GM18873 (cell line): ENCODE measurements around the gene ZCCHC14.

Experiments used
- ATAC-seq: cut with Tn5 transposase; IDR thresholded peaks from one replicate; pipeline ENCODE4 v1.9.1; 2021; ENCODE audit warnings: mild to moderate bottlenecking, moderate library complexity, moderate number of reproducible peaks; ENCODE audit not compliant: unreplicated experiment, low FRiP score

The ZCCHC14 gene

GRCh38 chr16:87417528-87417910, 75.3 kb downstream of the ZCCHC14 start:
- ATAC-seq: no peak

DNA sequence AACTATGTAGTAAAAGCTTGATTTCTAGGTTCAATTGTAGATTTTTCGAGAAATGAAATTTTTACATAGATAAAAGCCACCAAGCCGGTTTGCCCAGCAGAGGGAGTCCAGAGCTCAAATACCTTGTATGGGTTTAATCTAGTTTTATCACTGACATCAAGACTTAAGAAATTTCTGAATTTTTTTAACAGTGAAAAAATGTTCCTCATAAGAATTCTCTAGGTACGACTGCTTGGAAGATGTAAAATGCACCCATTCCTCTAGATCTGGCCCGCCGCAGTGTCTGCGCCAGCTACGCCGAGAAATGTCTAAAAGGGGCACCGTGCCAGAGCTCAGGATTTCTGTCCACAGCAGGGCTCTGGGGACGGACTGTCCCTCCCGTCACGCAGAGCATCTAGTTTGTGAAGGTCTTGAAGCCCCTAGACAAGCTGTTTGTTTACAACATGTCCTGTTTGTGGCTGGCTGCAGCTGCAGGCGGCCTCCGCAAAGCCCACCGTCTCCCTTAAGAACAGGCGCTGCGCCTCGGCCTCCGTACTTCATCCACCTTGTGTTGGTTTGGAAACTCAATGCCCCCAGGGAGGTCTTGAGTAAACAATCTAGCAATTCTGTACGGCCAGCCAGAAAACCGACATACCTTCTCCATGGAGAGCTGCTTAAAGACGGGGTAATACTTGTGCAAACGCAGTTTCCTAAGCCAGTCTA, 75.8 kb downstream of the ZCCHC14 start:
- ATAC-seq: no peak

DNA sequence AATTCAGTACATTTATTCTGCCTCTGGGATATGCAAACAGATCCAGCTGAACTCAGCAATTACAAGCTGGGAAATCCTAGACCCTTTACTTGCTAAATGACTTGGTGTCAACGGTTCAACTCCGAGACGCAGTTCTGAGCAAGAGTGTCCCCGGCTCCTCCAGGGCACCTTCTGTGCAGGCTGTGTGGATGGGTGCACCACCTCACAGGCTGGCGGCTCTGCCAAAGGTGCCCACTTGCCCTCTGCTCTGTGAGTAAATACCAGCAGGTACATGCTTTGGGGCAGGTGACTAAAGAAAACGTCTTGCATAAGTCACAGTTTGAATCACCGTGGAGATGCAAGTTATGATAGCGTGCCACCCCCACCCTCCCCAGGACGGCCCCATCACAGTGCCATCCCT, 77.4 kb downstream of the ZCCHC14 start:
- no peak for ATAC-seq

GRCh38 chr16:87414251-87414680, 78.6 kb downstream of the ZCCHC14 start:
- no peak for ATAC-seq

DNA sequence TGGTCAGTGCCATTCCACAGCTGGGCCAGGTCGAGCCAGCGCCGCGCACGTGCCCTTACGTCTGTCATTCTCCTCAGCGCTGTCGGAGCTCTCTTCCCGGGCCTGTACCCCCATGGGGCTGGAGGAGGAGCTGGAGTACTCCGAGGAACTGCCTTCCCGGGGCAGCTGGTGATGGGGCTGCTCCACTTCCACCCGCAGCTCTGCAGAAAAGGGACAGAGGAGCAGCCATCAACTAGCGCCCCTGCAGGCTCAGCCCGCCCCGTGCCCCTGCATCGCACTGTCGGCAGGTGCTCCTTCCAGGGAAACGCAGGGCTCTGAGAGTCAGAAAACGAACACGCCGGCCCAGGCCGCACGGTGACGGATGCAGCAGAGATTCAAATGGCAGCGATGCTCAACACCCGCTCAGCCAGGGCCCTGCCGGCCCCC, 79.8 kb downstream of the ZCCHC14 start:
- no peak for ATAC-seq

DNA sequence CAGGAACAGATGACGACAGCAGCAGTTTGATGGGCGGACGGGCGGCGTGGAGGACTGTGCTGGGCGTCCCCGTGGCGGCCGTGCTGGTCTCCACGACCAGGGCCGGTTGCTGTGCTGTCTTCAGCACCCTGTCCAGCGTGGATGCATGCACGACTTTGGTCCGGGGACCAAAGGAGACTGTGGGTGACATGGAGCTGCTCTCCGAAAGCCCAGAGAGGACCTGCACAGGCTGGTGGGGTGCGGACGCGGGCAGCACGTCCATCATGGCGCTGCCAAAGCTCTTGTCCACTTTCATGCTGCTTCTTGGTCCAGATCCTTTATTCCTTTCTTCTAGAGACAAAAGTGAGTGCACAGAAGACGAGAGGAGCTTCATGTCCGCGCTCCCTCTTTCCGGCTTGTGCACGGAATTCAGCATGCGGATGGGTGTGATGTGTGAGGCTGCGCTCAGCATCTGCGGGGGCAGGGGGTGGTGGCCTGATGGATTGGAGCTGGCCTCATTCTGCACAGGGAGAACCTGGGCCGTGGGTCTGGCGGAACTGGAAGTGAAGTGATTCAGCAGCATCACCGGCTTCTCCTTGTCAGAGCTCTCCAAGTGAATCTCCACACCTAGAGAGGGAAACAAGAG, 80.3 kb downstream of the ZCCHC14 start:
- ATAC-seq: no peak

GRCh38 chr16:87411375-87412271, 81.2 kb downstream of the ZCCHC14 start:
- no peak for ATAC-seq

GRCh38 chr16:87410968-87411367, 81.9 kb downstream of the ZCCHC14 start:
- ATAC-seq: no peak

DNA sequence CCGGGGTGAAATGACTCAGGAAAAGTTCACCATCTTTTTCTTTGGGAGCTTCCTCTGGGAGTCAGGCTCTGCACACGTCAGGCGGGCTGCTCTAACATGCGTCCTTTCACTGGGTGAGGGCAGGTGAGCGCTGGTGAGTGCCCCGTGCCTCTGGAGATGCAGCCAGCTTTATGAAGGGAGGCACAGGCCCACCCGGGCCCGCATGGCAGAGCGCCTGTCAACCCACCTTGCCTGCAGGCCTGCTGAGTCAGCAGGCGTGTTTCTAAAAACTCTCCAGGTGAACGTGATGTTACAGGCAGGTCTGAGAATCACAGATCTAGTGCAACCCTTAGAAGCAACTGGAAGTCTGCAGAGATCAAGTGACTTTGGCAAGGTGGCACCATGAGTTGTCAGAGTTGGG, 82.3 kb downstream of the ZCCHC14 start:
- ATAC-seq: no peak

GRCh38 chr16:87409781-87410180, 83.0 kb downstream of the ZCCHC14 start:
- no peak for ATAC-seq

GRCh38 chr16:87409153-87409552, 83.7 kb downstream of the ZCCHC14 start:
- no peak for ATAC-seq

- ATAC-seq: no peak
Observed at GRCh38 chr16:87407511-87408112, 85.2 kb downstream of the ZCCHC14 start.

DNA sequence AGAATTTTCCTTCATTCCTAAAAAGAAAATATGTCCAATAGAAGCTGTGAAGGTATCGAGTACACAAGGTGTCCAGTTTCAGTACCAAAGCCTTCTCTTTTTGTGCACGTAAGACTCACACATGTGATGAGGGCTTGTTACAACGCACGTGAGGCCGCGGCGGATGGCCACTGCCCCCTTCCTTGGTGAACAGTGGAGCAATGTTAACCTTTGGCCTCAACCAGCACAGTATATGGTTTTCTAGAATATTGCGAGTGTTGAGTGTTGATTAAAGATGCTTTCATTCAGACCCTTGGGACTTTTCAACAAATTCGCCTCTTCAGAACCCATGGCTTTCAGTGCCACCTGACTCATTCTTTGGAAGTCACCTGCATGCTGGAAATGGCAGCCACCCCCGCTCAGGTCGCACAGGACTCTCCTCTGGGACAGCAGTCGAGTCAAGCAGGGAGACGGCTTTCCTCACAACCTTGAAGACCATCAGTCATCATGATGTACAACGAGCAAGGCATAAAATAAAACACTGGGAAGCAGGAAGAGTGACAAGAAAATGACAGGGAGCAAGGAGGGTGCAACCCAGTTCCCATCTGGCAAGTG, 86.2 kb downstream of the ZCCHC14 start:
- no peak for ATAC-seq

DNA sequence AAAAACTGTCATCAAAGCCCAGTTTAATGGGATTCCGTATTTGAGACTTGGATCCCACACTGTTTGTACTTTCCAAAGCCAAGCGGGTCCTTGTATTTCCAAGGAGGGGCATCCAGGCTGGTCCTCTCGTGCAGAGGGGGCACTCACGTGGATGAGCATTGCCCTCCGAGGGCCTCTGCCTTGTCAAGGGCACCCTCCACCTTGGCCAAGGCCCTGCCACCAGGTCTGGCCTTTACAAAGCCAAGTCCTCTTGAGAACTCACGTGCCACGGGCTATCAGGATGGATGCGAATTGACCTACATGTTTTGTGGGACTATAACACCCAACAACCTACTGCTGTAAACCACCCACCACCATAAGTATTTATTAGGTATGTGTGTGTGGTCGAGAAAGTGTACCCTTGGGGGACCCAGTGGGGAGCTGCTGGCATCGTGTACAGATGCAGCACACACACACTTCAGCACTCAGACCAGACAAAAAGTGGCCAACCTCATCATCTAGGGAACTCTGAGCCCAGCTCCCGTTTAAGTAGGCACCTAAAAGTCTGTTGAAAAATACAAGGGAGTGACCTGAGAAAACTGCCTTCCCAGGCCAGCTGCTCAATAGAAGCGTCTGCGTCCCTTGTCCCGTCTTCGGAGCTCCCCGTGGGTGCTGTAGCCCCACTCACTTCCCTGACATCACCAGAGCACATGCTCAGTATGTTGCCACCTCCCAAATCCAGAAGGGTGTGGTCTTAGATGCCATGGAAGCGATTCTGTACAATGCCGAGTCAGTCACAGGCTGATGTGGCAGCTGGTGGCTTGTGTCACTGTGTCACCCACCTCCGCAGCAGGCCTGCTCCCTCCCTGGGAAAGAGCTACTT, 87.8 kb downstream of the ZCCHC14 start:
- no peak for ATAC-seq

- ATAC-seq: no peak
Observed at GRCh38 chr16:87395181-87395842, 97.5 kb downstream of the ZCCHC14 start.

DNA sequence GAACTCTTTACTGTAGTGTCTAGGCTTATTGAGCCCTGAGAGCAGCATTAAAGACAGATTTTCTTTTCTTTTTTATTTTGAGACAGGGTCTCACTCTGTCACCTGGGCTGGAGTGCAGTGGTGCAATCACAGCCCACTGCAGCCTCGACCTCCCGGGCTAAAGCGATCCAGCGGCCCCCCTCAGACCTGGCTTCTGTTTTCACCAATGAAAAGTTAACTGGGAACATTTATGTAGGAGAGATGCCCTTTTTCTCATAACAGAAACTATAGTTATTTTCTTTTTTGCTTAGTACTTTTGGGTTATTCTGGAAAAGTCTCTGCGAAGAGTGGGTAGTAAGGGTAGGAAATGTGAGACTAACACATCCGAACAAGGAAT, 99.2 kb downstream of the ZCCHC14 start:
- ATAC-seq: no peak

DNA sequence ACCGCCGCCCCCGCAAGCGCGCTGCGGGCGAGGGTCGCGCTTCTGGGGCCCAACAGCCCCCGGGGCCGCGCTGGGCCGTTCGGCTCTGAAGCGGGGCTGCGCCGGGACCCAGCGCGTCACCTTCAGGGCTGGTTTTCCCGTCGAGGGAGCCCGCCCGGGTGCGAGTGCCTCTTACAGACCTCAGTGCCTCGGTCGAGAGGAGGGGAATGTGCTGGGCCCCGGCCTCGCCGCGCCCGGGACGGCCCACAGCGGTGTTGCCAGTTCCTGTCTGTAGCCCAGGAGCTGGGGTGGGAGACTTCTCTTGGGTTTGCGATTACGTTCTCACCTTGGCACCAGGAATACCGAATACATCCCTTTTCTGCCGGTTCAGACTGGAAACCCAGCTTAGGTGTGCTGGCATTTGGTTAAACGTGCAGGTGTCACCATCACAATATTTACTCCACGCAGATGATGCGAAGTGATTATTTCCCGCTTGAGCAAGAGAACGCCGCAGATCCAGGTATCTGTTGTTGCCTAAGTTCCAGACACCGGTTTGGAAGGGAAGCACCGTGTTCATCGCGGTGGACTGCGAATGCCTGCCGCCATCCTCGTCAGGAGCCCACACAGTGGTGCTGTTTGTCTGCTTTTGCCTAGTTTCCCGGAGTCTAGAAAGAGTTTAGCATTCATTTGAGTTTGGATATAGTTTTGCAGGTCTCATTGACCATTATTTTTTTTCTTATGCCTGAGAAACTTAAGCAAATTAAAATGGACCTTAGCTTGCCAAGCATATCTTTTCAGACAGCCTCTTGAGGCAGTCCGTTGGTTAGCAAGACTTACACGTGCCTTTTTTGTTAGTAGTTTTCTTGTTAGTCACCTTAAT, 99.8 kb downstream of the ZCCHC14 start:
- no peak for ATAC-seq
